Right lobe of liver (tissue), 4 donors: ENCODE results near the gene RPUSD1.

Source experiments
- POLR2A ChIP-seq: fragments of 450-650 bp; IDR thresholded peaks from one replicate; pipeline ENCODE4 v1.6.1; 2017; ENCODE audit warnings: antibody characterized with exemption, mild to moderate bottlenecking
- TF ChIP-seq, protein P1 (sequence below), 4 donors: fragments of 200-600 bp in 3 of 4; fragments of 450-650 bp in 1 of 4; IDR thresholded peaks; one replicate each; pipeline versions ENCODE4 v1.5.1 to v1.8.0; 2016 to 2022; ENCODE audit warnings: antibody characterized with exemption in 4 of 4, mild to moderate bottlenecking in 2 of 4
- donor health status: DM: no; HTN: no; CAD: no.
- donor health status: DM: no; HTN: no; CAD: no.
- donor health status: DM: no; HTN: yes; CAD: no.

- TF ChIP-seq, protein P1, sequence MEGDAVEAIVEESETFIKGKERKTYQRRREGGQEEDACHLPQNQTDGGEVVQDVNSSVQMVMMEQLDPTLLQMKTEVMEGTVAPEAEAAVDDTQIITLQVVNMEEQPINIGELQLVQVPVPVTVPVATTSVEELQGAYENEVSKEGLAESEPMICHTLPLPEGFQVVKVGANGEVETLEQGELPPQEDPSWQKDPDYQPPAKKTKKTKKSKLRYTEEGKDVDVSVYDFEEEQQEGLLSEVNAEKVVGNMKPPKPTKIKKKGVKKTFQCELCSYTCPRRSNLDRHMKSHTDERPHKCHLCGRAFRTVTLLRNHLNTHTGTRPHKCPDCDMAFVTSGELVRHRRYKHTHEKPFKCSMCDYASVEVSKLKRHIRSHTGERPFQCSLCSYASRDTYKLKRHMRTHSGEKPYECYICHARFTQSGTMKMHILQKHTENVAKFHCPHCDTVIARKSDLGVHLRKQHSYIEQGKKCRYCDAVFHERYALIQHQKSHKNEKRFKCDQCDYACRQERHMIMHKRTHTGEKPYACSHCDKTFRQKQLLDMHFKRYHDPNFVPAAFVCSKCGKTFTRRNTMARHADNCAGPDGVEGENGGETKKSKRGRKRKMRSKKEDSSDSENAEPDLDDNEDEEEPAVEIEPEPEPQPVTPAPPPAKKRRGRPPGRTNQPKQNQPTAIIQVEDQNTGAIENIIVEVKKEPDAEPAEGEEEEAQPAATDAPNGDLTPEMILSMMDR (IDR thresholded peaks at IDR 0.05), result no peak
- TF ChIP-seq POLR2A, result no peak
Observed at GRCh38 chr16:768428-768827, 19.8 kb downstream of the RPUSD1 start.
